Activated CD4-positive, alpha-beta T cell treated with anti-CD3 and anti-CD28 coated beads, Interleukin-2, Interleukin-4, amounts not matched to agents 100 ng/mL and 50 ng/mL, durations not matched to agents 16 hours and 8 hours (primary cell): ENCODE measurements around the gene RBM4.
A peak's percentile ranks its signal among the peaks of the same experiment; 100 is the strongest.
"Not testable (repeated sequence)": the region's sequence is repeated elsewhere in the genome, so short reads cannot be mapped to it uniquely, and the experiment has no call there.

Experiments
- DNase-seq: peaks from one replicate; pipeline ENCODE4 v3.0.0-alpha.2; 2020; ENCODE audit warnings: low spot score

RBM4 gene

DNA sequence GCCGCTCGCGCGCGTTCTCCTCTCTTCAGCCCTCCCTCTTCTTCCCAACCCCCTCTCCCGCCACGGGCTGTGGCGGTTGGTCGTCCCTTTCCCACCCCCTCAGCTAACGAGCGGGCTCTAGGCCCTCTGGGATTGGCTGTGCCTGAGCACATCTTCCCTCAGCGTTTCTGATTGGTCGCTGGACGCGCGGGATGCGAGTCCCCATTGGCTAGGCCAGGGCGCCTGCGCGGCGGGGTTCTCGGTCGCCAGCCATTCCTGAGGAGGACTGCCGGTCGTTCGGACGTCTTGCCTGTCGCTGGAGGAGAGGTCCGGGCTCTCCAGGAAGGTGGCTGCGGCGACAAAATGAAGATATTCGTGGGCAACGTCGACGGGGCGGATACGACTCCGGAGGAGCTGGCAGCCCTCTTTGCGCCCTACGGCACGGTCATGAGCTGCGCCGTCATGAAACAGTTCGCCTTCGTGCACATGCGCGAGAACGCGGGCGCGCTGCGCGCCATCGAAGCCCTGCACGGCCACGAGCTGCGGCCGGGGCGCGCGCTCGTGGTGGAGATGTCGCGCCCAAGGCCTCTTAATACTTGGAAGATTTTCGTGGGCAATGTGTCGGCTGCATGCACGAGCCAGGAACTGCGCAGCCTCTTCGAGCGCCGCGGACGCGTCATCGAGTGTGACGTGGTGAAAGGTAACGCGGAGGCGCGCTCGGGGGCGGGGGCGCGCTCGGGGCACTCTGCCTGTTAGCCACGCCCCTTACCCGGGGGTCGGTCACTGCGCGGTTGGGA is 21.9 kb upstream of the RBM4 start, which contains the start of gene RBM14:
Gene RBM14 (plus strand): TSS at position 252 of the 776 bp plus-strand sequence. CDS start 91 bp downstream, at position 343.
- peak; percentile 100 for DNase-seq

DNA sequence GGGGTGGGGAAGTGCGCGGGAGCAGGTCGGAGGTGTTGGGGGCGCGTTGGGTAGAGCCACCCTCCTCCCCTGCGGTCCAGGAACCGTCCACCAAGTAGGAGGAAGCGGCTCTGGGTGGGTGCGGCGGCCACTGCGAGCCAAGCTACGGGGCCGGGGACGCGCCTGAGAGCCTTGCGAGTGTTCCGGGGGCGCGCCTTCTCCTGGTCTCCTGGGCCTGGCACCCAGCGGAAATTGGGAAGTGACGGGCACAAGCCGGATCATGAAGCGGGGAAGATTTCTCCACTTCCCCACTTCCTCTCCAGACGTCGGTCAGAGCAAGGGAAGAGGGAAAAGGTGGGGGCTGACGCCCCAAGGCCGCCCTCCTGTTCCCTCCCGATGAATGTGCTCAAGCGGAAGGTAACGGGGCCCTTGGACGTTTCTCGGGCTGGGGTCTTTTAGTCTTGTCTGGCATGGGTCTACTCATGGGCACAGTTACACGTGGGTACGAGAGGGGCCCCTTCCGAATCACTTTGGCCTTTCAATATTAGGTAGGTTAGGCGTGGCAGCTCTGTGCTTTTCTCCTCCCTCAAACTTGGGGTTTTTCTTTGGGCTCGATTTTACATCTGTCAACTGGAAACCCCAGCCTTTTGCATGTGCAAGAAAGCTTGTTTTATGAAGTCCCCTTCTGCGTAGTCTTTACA is 21.2 kb upstream of the RBM4 start:
- no peak for DNase-seq

DNA sequence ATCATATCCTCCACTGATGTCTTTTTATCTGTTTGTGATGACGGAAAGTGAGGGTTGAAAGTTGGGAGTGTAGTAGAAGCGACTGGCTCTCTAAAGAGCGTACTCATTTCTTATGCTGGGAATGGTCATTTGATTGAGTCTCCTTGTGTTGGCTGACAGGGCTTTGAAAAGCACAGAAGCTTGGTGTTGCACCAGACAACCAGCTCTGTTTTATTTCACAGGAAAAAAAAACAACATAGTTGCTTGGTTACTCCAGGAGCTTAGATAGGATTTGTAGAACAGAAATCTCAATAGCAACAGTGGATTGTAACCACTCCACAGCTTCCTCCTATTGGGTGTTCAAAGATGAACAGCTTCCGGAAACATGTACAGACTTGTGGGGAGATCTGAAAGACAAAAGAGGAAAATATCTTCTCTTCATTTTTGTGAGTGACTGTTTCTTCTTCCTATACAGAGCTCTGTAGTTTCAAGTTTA is 19.4 kb upstream of the RBM4 start:
- peak; percentile 58 for DNase-seq

DNA sequence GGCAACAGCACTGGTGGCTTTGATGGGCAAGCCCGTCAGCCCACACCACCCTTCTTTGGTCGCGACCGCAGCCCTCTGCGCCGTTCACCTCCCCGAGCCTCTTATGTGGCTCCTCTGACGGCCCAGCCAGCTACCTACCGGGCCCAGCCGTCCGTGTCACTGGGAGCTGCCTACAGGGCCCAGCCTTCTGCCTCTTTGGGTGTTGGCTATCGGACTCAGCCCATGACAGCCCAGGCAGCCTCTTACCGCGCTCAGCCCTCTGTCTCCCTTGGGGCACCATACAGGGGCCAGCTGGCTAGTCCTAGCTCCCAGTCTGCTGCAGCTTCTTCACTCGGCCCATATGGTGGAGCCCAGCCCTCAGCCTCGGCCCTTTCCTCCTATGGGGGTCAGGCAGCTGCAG is 14.1 kb upstream of the RBM4 start:
- DNase-seq = no peak

DNA sequence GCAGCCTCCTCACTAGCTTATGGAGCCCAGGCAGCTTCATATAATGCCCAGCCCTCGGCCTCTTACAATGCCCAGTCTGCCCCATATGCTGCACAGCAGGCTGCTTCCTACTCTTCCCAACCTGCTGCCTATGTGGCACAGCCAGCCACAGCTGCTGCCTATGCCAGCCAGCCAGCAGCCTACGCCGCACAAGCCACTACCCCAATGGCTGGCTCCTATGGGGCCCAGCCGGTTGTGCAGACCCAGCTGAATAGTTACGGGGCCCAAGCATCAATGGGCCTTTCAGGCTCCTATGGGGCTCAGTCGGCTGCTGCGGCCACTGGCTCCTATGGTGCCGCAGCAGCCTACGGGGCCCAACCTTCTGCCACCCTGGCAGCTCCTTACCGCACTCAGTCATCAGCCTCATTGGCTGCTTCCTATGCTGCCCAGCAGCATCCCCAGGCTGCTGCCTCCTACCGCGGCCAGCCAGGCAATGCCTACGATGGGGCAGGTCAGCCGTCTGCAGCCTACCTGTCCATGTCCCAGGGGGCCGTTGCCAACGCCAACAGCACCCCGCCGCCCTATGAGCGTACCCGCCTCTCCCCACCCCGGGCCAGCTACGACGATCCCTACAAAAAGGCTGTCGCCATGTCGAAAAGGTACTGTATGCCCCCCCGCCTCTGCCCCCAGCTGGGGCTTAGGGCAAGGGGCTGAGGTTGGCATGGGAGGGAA is 13.3 kb upstream of the RBM4 start:
- no peak for DNase-seq

DNA sequence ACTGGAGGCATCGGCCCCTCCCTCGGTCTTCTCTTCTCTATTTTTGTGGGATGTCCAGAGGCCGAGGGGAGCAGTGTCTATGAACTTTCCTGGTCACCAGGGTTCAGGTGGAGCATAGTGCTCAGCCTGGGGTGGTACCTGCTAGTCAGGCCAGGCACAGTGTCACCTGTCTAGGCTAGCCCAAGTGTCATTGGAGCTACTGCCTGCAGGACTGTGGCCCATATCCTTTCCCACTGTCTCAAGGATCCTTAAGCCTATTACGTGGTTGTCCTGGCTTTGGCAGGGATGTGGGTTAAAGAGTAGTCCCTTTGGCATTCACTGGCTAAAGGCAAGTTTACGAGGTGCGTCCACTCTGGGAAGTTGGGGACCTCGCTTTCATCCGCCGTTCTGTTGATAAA is 12.8 kb upstream of the RBM4 start:
- no peak for DNase-seq

DNA sequence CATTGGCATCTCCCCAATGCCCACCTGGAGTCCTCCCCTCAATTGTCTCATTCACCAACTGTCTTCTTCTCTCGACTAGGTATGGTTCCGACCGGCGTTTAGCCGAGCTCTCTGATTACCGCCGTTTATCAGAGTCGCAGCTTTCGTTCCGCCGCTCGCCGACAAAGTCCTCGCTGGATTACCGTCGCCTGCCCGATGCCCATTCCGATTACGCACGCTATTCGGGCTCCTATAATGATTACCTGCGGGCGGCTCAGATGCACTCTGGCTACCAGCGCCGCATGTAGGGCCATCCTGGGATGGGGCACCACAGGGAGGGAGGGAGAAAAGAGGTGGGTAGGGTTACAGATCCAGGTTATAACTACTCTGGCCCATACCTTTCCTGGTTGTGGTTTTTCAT is 12.1 kb upstream of the RBM4 start:
- DNase-seq = no peak

DNA sequence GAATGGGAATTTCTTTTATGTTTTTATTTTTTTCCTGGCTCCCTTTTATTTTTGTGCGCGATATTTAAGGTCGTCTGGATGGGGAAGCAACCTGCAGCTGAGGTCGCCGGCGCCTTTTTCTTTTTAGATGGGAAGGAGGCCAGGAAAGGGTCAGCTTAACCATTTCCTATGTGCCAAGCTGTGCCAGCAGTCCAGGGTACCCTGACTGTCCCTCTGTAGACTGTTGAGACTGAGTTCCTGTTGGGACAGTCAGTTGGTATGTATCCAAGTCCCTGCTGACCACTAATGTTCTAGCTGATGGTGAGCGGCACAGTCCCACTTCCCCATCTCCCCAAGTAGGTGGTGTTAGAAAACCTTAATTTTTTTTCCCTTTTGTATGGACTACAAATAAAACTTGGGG is 11.6 kb upstream of the RBM4 start:
- no peak for DNase-seq

DNA sequence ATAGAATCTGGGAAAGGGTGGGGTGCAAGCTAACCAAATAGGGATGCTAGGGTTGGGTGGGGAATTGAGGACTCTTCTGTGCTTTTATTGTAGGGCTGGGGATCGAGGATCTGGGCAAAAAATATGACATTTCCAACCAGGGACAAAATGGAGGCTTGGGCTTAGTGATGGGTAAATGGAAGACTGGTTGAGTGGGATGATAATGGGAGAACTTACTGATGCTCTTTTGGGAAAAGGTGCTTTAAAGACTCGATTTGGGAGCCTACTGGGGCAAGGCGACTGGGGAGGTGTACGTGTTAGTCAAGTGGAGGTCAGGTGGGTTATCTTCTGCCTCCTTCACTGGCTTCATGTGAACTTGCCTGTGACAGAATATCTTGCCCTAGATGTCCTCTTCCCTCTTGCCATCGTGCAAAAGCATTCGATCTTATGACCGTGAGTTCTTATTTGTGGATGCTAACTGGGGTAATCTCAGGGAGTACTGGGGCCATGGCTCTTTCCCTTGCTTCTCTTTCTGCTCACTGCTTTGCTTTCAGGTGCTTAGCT is 10.4 kb upstream of the RBM4 start:
- DNase-seq = no peak

DNA sequence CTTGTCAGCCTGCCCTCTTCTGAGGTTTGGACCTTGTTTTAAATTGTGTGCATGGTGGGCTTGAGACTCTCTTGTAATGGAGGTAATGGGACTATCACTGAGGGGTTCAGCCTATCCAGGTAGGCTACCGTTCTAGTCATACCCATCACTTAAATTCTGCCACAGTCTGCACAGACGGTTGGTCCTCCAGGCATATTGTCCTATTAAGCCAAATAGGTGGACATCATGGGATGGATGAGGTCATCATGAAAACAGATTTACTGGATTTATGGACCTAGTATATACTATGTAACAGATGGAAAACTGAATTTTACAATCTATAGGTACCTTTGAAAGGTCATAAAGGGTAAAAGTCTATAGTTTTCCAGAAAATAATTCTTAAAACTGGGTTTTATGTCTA is 9.1 kb upstream of the RBM4 start:
- DNase-seq = no peak

DNA sequence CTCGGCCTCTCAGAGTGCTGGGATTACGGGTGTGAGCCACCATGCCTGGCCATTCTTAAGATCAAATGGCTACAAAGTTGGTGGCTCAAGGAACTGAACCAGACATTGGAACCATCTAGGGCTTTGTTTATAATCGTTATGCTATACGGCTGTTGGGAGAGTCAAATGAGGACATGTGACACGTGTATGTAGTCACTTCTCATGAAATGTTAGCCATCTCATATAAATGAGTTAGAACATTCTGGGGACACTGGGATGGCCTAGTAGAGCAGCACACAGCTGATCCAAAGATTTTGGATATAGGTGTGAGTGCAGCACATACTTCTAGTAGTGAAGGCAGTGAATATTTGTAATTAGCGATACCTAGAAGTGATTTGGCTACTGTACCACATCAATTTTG is 6.6 kb upstream of the RBM4 start:
- no peak for DNase-seq

DNA sequence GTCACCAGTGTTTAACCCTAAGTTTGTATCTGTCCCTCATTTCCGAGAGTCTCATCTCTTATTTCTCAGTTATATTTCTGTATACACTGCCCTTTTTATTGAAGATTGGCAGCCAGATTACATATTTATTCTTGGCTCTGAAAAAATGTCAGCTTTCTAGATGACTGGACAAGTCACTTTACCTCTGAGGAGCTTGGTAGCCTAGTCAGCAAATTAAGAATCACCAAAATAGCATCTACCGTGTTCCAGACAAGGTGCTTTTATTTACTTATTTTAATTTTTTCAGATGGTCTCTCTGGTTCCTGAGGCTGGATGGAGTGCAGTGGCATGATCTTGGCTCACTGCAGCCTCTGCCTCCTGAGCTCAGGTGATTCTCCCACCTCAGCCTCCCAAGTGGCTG is 5.6 kb upstream of the RBM4 start:
- DNase-seq = no peak

DNA sequence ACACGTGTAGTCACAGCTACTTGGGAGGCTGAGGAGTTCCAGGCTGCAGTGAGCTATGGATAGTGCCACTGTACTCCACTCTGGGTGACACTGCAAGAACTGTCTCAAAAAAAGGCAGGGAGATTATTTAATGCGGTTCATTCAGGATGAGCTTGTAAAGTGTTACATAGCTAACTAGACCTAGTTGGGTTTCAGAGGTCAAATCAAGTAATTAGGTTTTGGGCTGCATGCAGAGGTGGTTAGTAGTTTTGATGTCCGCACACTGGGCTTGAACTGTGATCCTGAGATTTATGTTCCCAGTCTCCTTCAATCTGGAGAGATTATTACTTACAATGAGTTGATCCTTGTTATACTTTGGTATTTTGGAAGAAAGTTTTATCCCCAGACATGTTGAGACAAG is 2.1 kb upstream of the RBM4 start:
- DNase-seq = no peak

DNA sequence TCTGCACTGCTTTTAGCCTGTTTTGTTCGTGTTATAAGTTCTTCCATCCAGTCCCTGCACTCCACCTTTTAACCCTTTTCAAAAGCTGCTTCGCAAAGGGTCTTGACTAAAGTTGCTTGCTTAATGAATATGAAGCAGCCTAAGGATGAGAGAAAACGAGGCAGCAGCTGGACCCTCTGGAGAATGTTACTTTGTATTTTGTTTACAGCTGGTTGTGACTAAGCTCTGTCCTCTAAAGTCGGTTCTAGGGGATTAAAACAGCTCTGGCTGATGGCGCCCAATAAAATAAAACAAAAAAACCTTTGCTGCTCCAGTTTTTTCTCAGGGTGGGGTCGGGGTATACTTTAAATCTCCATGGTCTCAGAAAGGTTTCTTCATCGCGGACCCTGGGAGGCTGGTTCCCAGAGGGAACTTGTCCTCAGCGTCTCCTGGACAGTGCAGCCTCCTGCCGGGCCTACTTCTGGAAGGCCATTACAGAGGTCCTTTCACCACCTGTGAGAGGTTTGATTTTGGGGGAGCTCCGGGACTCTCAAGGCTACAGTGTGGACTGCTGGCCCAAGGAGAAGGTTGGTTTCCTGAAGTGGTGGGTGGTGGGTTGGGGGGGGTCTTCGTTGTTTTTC is 836 bp upstream of the RBM4 start:
- DNase-seq = no peak

DNA sequence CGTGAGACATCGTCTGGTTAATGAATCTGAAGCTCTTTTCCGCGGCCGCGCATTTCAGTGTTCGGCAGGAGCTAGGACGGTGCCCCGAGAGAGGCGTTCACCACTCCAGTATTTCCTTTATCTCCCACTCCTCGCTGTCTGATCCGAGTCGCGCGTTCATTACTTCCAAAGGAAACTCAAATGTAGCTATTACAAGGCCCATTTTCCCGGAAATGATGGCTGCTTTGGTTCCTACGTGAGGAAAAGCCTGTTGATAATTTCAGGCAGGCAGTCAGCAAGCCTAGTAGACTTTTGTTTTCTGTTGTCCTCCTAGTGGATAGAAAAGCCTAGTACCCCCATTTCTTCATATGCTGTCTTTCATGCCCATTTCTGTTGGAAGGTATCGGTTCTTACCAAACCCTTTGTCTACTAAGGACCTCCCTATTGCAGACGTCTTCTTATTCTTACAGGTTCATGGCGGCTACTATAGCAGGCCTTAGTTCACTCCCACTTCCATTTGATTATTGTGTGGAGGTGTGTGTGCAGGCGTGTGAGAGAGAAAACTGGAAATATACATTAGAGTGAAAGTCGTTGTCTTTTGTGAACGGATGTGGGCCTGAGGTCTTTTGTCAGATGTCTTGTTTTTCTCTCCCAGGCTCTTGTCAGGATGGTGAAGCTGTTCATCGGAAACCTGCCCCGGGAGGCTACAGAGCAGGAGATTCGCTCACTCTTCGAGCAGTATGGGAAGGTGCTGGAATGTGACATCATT is 737 bp downstream of the RBM4 start:
- DNase-seq = peak; percentile 24

DNA sequence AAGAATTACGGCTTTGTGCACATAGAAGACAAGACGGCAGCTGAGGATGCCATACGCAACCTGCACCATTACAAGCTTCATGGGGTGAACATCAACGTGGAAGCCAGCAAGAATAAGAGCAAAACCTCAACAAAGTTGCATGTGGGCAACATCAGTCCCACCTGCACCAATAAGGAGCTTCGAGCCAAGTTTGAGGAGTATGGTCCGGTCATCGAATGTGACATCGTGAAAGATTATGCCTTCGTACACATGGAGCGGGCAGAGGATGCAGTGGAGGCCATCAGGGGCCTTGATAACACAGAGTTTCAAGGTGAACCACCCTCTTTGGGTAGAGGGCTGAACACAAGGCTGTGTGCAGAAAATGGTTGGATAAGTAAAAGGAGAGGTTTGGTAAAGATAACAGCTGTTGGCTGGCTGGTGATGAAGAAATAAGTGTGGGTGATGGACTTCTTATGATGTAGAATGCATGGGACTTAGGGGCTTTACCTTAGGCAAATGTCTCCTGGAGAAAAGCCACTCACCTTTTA is 1.4 kb downstream of the RBM4 start:
- not testable (repeated sequence) for DNase-seq

DNA sequence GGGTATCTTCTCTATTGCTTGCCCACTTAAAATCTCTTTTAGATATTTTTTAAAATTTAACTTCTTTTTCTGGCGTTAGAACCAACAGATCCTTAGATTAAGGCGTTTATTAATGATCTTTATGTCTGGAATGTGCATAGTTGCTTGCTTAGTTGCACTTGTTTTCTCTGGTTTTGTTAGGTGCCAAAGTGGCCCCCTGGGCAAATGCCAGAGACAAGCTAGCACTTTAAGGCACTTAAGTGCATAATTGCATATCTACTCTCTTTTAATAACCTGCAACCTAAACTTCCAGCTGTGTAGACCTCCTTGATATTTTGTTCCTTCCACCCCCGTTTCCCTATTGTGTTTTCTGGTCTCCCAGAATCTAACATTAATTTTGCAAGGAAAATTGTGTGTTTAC is 3.3 kb downstream of the RBM4 start:
- DNase-seq = no peak

DNA sequence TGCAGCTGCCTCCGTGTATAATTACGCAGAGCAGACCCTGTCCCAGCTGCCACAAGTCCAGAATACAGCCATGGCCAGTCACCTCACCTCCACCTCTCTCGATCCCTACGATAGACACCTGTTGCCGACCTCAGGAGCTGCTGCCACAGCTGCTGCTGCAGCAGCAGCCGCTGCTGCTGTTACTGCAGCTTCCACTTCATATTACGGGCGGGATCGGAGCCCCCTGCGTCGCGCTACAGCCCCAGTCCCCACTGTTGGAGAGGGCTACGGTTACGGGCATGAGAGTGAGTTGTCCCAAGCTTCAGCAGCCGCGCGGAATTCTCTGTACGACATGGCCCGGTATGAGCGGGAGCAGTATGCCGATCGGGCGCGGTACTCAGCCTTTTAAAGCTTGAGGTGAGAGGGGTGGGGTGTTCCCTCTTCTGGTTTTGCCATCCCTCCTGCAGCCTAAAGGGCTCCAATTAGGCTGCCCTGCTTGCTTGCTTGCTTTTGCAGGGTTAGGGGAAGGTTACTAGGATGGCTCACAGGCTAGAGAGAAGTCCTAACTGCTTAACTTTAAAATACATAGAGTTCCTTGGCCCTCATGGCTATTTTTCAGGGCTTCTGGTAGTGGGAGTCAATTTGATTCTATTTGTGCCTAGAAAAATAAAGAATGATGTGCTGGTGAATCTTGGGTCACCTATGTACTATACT is 5.4 kb downstream of the RBM4 start:
- DNase-seq = no peak

DNA sequence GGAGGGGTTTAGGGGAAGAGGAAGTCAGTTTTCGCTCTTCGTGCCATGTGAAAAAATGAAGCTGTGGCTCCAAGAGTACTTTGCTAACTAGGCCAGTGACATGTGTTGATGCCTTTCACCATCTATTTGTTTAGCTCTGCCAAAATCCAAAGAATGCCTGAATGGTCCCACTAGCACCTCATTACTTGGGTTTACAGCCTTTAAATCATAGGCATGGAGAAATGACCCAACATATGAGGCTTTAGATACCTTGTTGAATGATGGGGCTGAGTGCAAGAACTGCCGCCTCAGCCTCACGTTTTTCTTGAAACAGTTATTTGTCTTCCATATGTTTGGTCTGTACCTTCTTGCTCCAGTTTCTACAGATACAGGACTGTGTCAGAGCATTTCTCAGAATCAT is 8.3 kb downstream of the RBM4 start:
- no peak for DNase-seq

DNA sequence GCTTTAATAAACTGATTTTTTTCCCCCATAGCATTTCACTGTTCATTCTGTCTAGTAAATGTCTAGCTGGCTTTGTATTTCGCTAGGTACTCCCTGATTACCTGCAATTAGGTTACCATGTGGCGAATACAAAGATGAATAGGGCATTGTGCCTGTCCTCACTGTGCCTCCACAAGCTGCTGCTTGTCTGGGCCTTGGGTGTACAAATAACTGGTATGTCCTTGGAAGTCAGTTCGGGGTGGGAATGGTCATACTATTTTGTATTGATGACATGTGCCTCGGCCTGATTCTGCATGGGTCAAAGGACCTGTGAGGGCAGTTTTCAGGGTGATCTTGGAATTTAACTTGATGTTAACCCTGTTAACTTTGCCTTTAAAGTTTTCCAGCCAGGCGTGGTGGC is 11.4 kb downstream of the RBM4 start:
- DNase-seq = no peak

DNA sequence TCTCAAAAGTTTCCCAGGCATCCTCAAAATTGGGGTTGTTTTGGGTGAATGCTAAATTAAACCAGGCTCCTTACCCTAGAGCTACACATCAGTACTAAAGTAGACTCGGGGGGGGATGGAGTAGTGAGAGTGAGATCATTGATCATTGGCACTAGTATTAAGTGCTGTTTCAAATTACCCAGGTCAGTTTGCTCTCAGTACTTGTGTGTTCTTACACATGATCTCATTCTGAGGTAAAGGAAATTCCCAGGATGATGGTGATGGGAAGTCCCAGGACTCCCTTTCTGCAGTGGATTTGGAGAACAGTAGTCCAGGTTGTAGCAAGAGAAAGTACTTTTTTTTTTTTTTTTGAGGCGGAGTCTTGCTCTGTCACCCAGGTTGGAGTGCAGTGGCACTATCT is 12.5 kb downstream of the RBM4 start:
- DNase-seq = no peak
